ENCODE results near the gene IQSEC3.
"Not testable (repeated sequence)": the region's sequence is repeated elsewhere in the genome, so short reads cannot be mapped to it uniquely, and the experiment has no call there.

GRCh38 chr12:76102-76501 is 9.5 kb downstream of the IQSEC3 start:
- TF ChIP-seq, protein P1, sequence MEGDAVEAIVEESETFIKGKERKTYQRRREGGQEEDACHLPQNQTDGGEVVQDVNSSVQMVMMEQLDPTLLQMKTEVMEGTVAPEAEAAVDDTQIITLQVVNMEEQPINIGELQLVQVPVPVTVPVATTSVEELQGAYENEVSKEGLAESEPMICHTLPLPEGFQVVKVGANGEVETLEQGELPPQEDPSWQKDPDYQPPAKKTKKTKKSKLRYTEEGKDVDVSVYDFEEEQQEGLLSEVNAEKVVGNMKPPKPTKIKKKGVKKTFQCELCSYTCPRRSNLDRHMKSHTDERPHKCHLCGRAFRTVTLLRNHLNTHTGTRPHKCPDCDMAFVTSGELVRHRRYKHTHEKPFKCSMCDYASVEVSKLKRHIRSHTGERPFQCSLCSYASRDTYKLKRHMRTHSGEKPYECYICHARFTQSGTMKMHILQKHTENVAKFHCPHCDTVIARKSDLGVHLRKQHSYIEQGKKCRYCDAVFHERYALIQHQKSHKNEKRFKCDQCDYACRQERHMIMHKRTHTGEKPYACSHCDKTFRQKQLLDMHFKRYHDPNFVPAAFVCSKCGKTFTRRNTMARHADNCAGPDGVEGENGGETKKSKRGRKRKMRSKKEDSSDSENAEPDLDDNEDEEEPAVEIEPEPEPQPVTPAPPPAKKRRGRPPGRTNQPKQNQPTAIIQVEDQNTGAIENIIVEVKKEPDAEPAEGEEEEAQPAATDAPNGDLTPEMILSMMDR (IDR thresholded peaks at IDR 0.05; ENCODE audit: borderline replicate concordance, extremely low read depth, low read length, poor library complexity, severe bottlenecking), result not testable (repeated sequence)
- TF ChIP-seq EZH2 (IDR thresholded peaks at IDR 0.05; ENCODE audit: borderline replicate concordance, low read depth, low read length, severe bottlenecking), result not testable (repeated sequence)

All from DND-41 (cell line).